ENCODE results near the gene AGMAT. TPM values are rescaled to one million over a fixed set of nuclear protein-coding genes. Genes with fewer than 3 reads are reported as not detected.

The AGMAT gene
- total RNA-seq, 4 donors from 2014 or later, result 15.7 to 45.4 (median 39.6) TPM

GRCh38 chr1:15541231-15541792 is 43.5 kb downstream of the AGMAT start:
- H3K36me3 ChIP-seq, result peaks cover 0 to 83% (median 0%) of the 10 kb centered on the region in 3 donors
- TF ChIP-seq CTCF (IDR thresholded peaks at IDR 0.05) (no peak), POLR2A (IDR thresholded peaks at IDR 0.05) (no peak)
- H3K27ac ChIP-seq, result no peak overlapping the region
- H3K27me3 ChIP-seq, result no peaks in the 10 kb centered on the region
- no peak overlapping the region for H3K4me3 ChIP-seq
- no peaks in the 10 kb centered on the region for H3K9me3 ChIP-seq
- no peak for DNase-seq
- H3K4me1 ChIP-seq, result no peaks in the 10 kb centered on the region

GRCh38 chr1:15540186-15540585 is 44.7 kb downstream of the AGMAT start:
- Histone ChIP-seq H3K36me3 (peaks cover 0 to 83% (median 0%) of the 10 kb centered on the region in 3 donors), H3K4me1 (no peaks in the 10 kb centered on the region), H3K4me3 (no peak overlapping the region), H3K9me3 (no peaks in the 10 kb centered on the region), H3K27ac (no peak overlapping the region), H3K27me3 (no peaks in the 10 kb centered on the region)
- no peak for DNase-seq
- no peak for TF ChIP-seq CTCF (IDR thresholded peaks at IDR 0.05)
- no peak for TF ChIP-seq POLR2A (IDR thresholded peaks at IDR 0.05)

GRCh38 chr1:15538771-15539170 is 46.1 kb downstream of the AGMAT start:
- Histone ChIP-seq H3K4me3 (no peak overlapping the region), H3K9me3 (no peaks in the 10 kb centered on the region), H3K27me3 (no peaks in the 10 kb centered on the region), H3K4me1 (no peaks in the 10 kb centered on the region), H3K36me3 (peaks cover 0 to 80% (median 0%) of the 10 kb centered on the region in 3 donors), H3K27ac (no peak overlapping the region)
- no peak for DNase-seq
- TF ChIP-seq POLR2A (IDR thresholded peaks at IDR 0.05) (no peak), CTCF (IDR thresholded peaks at IDR 0.05) (no peak)

- Histone ChIP-seq H3K36me3 (peaks cover 0 to 35% (median 0%) of the 10 kb centered on the region in 3 donors), H3K9me3 (no peaks in the 10 kb centered on the region), H3K27me3 (no peaks in the 10 kb centered on the region), H3K4me1 (peaks cover 0 to 11% (median 0%) of the 10 kb centered on the region in 4 donors), H3K27ac (no peak overlapping the region), H3K4me3 (no peak overlapping the region)
- DNase-seq, result no peak
- TF ChIP-seq POLR2A (IDR thresholded peaks at IDR 0.05) (no peak), CTCF (IDR thresholded peaks at IDR 0.05) (no peak)
Measured at GRCh38 chr1:15531682-15532081, 53.2 kb downstream of the AGMAT start.

GRCh38 chr1:15531003-15531402 is 53.8 kb downstream of the AGMAT start:
- H3K27me3 ChIP-seq, result no peaks in the 10 kb centered on the region
- peaks cover 0 to 13% (median under 1%) of the 10 kb centered on the region in 4 donors for H3K4me1 ChIP-seq
- H3K4me3 ChIP-seq, result no peak overlapping the region
- no peak for TF ChIP-seq CTCF (IDR thresholded peaks at IDR 0.05)
- TF ChIP-seq POLR2A (IDR thresholded peaks at IDR 0.05), result no peak
- DNase-seq, result no peak
- H3K9me3 ChIP-seq, result no peaks in the 10 kb centered on the region
- H3K36me3 ChIP-seq, result peaks cover 0 to 28% (median 0%) of the 10 kb centered on the region in 3 donors
- H3K27ac ChIP-seq, result no peak overlapping the region
